ENCODE results near the gene MACROH2A1.

MACROH2A1 gene

GRCh38 chr5:135341696-135342550 lies 57.1 kb downstream of the MACROH2A1 start:
- no peak overlapping the region for H3K27ac ChIP-seq (ENCODE audit: insufficient read depth, low read depth, low read length, poor library complexity, severe bottlenecking)
- H3K27me3 ChIP-seq (ENCODE audit: control insufficient read depth, insufficient read depth, low read length, poor library complexity, severe bottlenecking) = no peaks in the 10 kb centered on the region
- H3K9me3 ChIP-seq (ENCODE audit: control insufficient read depth, low read length) = no peaks in the 10 kb centered on the region
- WGBS, 2 experiments = 95 to 98% methylated on average over 7 of the region's 7 CpGs
- H3K4me1 ChIP-seq (ENCODE audit: control insufficient read depth, insufficient read depth, low read length) = no peaks in the 10 kb centered on the region
- H3K36me3 ChIP-seq (ENCODE audit: control insufficient read depth, insufficient read depth, low read length) = peaks cover 55% of the 10 kb centered on the region
- H3K4me3 ChIP-seq (ENCODE audit: insufficient read depth, low read depth, low read length) = no peak overlapping the region

GRCh38 chr5:135341016-135341666 lies 57.9 kb downstream of the MACROH2A1 start:
- no peak overlapping the region for H3K4me3 ChIP-seq (ENCODE audit: insufficient read depth, low read depth, low read length)
- H3K27me3 ChIP-seq (ENCODE audit: control insufficient read depth, insufficient read depth, low read length, poor library complexity, severe bottlenecking) = no peaks in the 10 kb centered on the region
- H3K36me3 ChIP-seq (ENCODE audit: control insufficient read depth, insufficient read depth, low read length) = peaks cover 55% of the 10 kb centered on the region
- no peak overlapping the region for H3K27ac ChIP-seq (ENCODE audit: insufficient read depth, low read depth, low read length, poor library complexity, severe bottlenecking)
- H3K9me3 ChIP-seq (ENCODE audit: control insufficient read depth, low read length) = no peaks in the 10 kb centered on the region
- 97 to 98% methylated on average over 5 of the region's 5 CpGs for WGBS, 2 experiments
- no peaks in the 10 kb centered on the region for H3K4me1 ChIP-seq (ENCODE audit: control insufficient read depth, insufficient read depth, low read length)

GRCh38 chr5:135340568-135340967 lies 58.5 kb downstream of the MACROH2A1 start:
- WGBS, 2 experiments = 95 to 100% methylated on average over 2 of the region's 2 CpGs
- H3K4me3 ChIP-seq (ENCODE audit: insufficient read depth, low read depth, low read length) = no peak overlapping the region
- H3K36me3 ChIP-seq (ENCODE audit: control insufficient read depth, insufficient read depth, low read length) = peaks cover 51% of the 10 kb centered on the region
- no peaks in the 10 kb centered on the region for H3K9me3 ChIP-seq (ENCODE audit: control insufficient read depth, low read length)
- H3K4me1 ChIP-seq (ENCODE audit: control insufficient read depth, insufficient read depth, low read length) = no peaks in the 10 kb centered on the region
- H3K27ac ChIP-seq (ENCODE audit: insufficient read depth, low read depth, low read length, poor library complexity, severe bottlenecking) = no peak overlapping the region
- H3K27me3 ChIP-seq (ENCODE audit: control insufficient read depth, insufficient read depth, low read length, poor library complexity, severe bottlenecking) = no peaks in the 10 kb centered on the region

- WGBS, 2 experiments = 94 to 96% methylated on average over 4 of the region's 4 CpGs
- no peak overlapping the region for H3K27ac ChIP-seq (ENCODE audit: insufficient read depth, low read depth, low read length, poor library complexity, severe bottlenecking)
- no peak overlapping the region for H3K4me3 ChIP-seq (ENCODE audit: insufficient read depth, low read depth, low read length)
- H3K4me1 ChIP-seq (ENCODE audit: control insufficient read depth, insufficient read depth, low read length) = no peaks in the 10 kb centered on the region
- no peaks in the 10 kb centered on the region for H3K9me3 ChIP-seq (ENCODE audit: control insufficient read depth, low read length)
- peaks cover 42% of the 10 kb centered on the region for H3K36me3 ChIP-seq (ENCODE audit: control insufficient read depth, insufficient read depth, low read length)
- H3K27me3 ChIP-seq (ENCODE audit: control insufficient read depth, insufficient read depth, low read length, poor library complexity, severe bottlenecking) = no peaks in the 10 kb centered on the region
Measured at GRCh38 chr5:135339623-135340022, 59.4 kb downstream of the MACROH2A1 start.

- Histone ChIP-seq H3K36me3 (ENCODE audit: control insufficient read depth, insufficient read depth, low read length) (peaks cover 40% of the 10 kb centered on the region), H3K4me3 (ENCODE audit: insufficient read depth, low read depth, low read length) (no peak overlapping the region), H3K9me3 (ENCODE audit: control insufficient read depth, low read length) (no peaks in the 10 kb centered on the region), H3K27me3 (ENCODE audit: control insufficient read depth, insufficient read depth, low read length, poor library complexity, severe bottlenecking) (no peaks in the 10 kb centered on the region), H3K4me1 (ENCODE audit: control insufficient read depth, insufficient read depth, low read length) (no peaks in the 10 kb centered on the region), H3K27ac (ENCODE audit: insufficient read depth, low read depth, low read length, poor library complexity, severe bottlenecking) (no peak overlapping the region)
- WGBS, 2 experiments = 96% methylated on average over 5 of the region's 5 CpGs
Measured at GRCh38 chr5:135339189-135339588, 59.8 kb downstream of the MACROH2A1 start.

- Histone ChIP-seq H3K4me3 (ENCODE audit: insufficient read depth, low read depth, low read length) (no peak overlapping the region), H3K9me3 (ENCODE audit: control insufficient read depth, low read length) (no peaks in the 10 kb centered on the region), H3K27me3 (ENCODE audit: control insufficient read depth, insufficient read depth, low read length, poor library complexity, severe bottlenecking) (no peaks in the 10 kb centered on the region), H3K27ac (ENCODE audit: insufficient read depth, low read depth, low read length, poor library complexity, severe bottlenecking) (no peak overlapping the region), H3K4me1 (ENCODE audit: control insufficient read depth, insufficient read depth, low read length) (no peaks in the 10 kb centered on the region), H3K36me3 (ENCODE audit: control insufficient read depth, insufficient read depth, low read length) (peaks cover 23% of the 10 kb centered on the region)
- WGBS, 2 experiments = 93 to 95% methylated on average over 4 of the region's 4 CpGs
Measured at GRCh38 chr5:135337064-135337463, 62.0 kb downstream of the MACROH2A1 start.

GRCh38 chr5:135335031-135335828 lies 63.8 kb downstream of the MACROH2A1 start:
- no peak overlapping the region for H3K27ac ChIP-seq (ENCODE audit: insufficient read depth, low read depth, low read length, poor library complexity, severe bottlenecking)
- H3K36me3 ChIP-seq (ENCODE audit: control insufficient read depth, insufficient read depth, low read length) = peaks cover 5% of the 10 kb centered on the region
- H3K9me3 ChIP-seq (ENCODE audit: control insufficient read depth, low read length) = no peaks in the 10 kb centered on the region
- H3K4me1 ChIP-seq (ENCODE audit: control insufficient read depth, insufficient read depth, low read length) = no peaks in the 10 kb centered on the region
- H3K27me3 ChIP-seq (ENCODE audit: control insufficient read depth, insufficient read depth, low read length, poor library complexity, severe bottlenecking) = no peaks in the 10 kb centered on the region
- 94 to 95% methylated on average over 13 of the region's 13 CpGs for WGBS, 2 experiments
- H3K4me3 ChIP-seq (ENCODE audit: insufficient read depth, low read depth, low read length) = no peak overlapping the region

- 91 to 92% methylated on average over 10 of the region's 10 CpGs for WGBS, 2 experiments
- no peak overlapping the region for H3K4me3 ChIP-seq (ENCODE audit: insufficient read depth, low read depth, low read length)
- H3K9me3 ChIP-seq (ENCODE audit: control insufficient read depth, low read length) = no peaks in the 10 kb centered on the region
- no peaks in the 10 kb centered on the region for H3K36me3 ChIP-seq (ENCODE audit: control insufficient read depth, insufficient read depth, low read length)
- no peaks in the 10 kb centered on the region for H3K27me3 ChIP-seq (ENCODE audit: control insufficient read depth, insufficient read depth, low read length, poor library complexity, severe bottlenecking)
- H3K4me1 ChIP-seq (ENCODE audit: control insufficient read depth, insufficient read depth, low read length) = no peaks in the 10 kb centered on the region
- no peak overlapping the region for H3K27ac ChIP-seq (ENCODE audit: insufficient read depth, low read depth, low read length, poor library complexity, severe bottlenecking)
Measured at GRCh38 chr5:135333732-135334515, 65.1 kb downstream of the MACROH2A1 start.

- WGBS, 2 experiments = 46 to 47% methylated on average over 5 of the region's 5 CpGs
Measured at GRCh38 chr5:135332519-135333150, 66.4 kb downstream of the MACROH2A1 start.

More at GRCh38 chr5:135332519-135333150, 66.4 kb downstream of the MACROH2A1 start:
- no peak overlapping the region for H3K4me3 ChIP-seq (ENCODE audit: insufficient read depth, low read depth, low read length)
- H3K9me3 ChIP-seq (ENCODE audit: control insufficient read depth, low read length) = no peaks in the 10 kb centered on the region
- no peaks in the 10 kb centered on the region for H3K27me3 ChIP-seq (ENCODE audit: control insufficient read depth, insufficient read depth, low read length, poor library complexity, severe bottlenecking)
- H3K27ac ChIP-seq (ENCODE audit: insufficient read depth, low read depth, low read length, poor library complexity, severe bottlenecking) = no peak overlapping the region
- H3K36me3 ChIP-seq (ENCODE audit: control insufficient read depth, insufficient read depth, low read length) = no peaks in the 10 kb centered on the region
- no peaks in the 10 kb centered on the region for H3K4me1 ChIP-seq (ENCODE audit: control insufficient read depth, insufficient read depth, low read length)
